H1 (cell line): ENCODE data around the gene SOS1. TPM values are rescaled to one million over a fixed set of nuclear protein-coding genes. Genes with fewer than 3 reads are reported as not detected.

ENCODE experiments used
- ATF2 ChIP-seq: IDR thresholded peaks from 2 replicates; pipeline ENCODE4 v1.6.1; 2012; ENCODE audit warnings: low read length, inconsistent platforms
- polyA plus RNA-seq, 7 experiments: library from polyadenylated mRNA; depleted of rRNA in 3 of 7; stranded (reverse) in 5 of 7; unstranded in 2 of 7; fragments of >200 nt in 5 of 7; fragments of 200-250 nt in 2 of 7; gene quantifications; 1 replicate in 5 of 7; 2 replicates in 1 of 7; 4 replicates in 1 of 7; pipeline versions ENCODE4 v1.2.1 to v1.2.3, GENCODE V29; 2011 to 2013; ENCODE audit warnings: missing spikeins in 2 of 7, mixed read lengths in 2 of 7
- total RNA-seq: library from RNA; stranded (reverse); fragmentation: NEBNext Ultra II Directional; extraction: Animal tissue kit (Norgen Biotek cat#: 25700); gene quantifications from 2 replicates; pipeline ENCODE4 v1.2.1, GENCODE V29; 2021

Gene SOS1
- total and polyA plus RNA-seq, 2 of the 8 experiments (the other 6 are each of a cell fraction or from before 2014, with no cell fraction given): 25.7 to 27.0 TPM

GRCh38 chr2:39121523-39122063 is 742 bp upstream of the SOS1 start (continued):
- no peak for TF ChIP-seq ATF2
- TF ChIP-seq, all 59 proteins: peak for 0
